Measurements from ENCODE around the gene PACSIN2.

The PACSIN2 gene

DNA sequence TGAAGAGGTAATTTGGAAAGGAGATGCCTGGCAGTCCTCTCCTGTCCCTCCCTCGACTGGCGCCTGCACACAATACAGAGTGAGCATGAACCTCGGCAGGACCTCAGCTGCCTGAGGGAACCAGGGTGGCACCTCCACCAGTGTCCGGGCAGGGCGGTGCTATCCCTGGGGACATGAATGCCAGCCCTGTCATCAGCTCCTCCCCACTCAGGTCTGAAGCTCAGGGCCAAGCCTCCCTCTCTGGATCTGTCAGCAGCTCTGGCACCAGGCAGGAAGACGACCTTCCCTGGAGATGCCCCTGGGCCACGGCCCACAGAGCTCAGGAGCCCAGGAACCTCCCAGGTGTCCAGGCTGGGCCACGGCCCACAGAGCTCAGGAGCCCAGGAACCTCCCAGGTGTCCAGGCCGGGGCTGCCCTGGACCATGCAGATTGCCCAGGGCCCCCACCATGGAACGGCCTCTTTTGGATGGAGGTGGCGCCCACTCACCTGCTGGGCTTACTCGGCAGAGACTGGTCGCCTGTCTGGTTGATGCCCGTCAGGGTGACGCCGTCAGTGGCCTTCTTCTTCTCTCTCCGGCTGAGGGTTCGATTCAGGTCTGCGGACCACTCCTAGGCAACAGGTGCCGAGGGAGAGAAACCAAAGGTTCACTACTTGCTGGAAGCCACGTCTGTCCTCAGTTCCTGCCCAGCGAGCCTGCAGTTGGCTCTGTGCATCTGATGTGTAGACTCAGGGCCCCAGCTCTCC is 136.2 kb downstream of the PACSIN2 start:
- no peak for DNase-seq

GRCh38 chr22:42877597-42878340 is 137.2 kb downstream of the PACSIN2 start:
- DNase-seq, result no peak

GRCh38 chr22:42877158-42877557 is 137.8 kb downstream of the PACSIN2 start:
- no peak for DNase-seq

GRCh38 chr22:42876041-42876440 is 138.9 kb downstream of the PACSIN2 start:
- DNase-seq, result no peak

GRCh38 chr22:42874010-42874409 is 140.9 kb downstream of the PACSIN2 start:
- no peak for DNase-seq

DNA sequence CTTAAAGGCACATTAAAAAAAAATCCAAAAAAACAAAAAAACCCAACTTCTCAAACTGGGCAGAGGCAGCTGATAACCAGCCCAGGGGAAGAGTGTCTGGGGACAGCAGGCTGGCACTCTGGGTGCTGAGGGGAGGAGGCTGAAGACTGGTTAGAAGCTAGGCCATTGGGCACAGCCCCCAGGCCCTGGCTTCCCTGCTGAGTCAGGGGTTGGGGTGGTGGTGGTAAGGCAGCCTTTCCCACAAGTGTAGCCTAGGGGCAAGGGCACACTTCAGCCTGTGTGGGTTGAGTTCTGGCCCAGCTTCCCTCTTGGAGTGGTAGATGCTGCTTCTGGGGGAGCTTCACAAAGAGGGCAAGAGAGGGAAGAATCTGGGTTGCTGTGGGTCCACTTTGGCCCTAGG is 141.6 kb downstream of the PACSIN2 start:
- no peak for DNase-seq

DNA sequence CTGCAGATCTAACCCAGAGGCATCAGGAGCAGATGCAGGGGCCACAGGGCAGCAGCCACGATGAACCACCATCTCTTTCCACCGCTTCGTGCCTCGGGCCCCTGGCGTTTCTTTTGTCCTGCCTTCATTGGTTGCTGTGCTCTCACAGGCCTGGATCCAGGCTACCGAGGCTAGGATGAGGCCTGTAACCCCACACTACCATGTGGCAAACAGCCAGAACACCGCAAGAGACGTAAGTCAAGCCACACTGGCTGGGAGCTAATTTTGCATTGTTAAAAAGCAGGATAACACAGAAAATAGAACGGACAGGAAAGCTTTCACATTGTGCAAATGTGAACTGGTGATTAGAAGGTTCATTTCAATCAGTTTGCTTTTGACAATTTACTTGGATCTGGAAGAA is 142.1 kb downstream of the PACSIN2 start:
- DNase-seq, result no peak

GRCh38 chr22:42871146-42872050 is 143.6 kb downstream of the PACSIN2 start:
- DNase-seq, result no peak

- no peak for DNase-seq
These were observed 145.0 kb downstream of the PACSIN2 start for GRCh38 chr22:42869888-42870480.

GRCh38 chr22:42869463-42869862 is 145.5 kb downstream of the PACSIN2 start:
- no peak for DNase-seq

DNA sequence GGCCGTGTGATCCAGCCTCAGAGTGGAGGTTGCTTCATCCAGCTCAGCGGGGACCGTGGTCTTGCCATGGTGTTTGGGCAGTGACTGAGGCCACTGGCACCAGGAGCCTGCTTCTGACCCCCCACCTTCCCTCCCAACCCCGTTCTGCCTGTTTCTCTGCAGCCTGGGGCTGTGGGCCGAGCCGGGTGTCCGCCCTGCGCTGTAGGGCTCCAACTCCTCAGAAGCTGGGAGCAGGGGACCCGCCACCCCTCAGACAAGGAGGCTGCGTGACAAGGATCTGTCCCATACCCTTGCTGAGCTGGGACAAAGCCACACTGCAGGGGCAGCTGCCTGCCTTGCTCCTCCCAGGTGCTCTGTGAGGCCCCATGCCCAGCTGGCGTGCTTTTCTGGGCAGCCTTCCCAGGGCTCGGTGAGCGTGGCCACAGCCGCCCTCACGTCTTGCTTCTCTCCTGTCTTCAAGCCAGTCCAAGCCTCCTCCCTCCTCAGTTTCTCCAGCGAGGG is 146.1 kb downstream of the PACSIN2 start:
- DNase-seq, result no peak

DNA sequence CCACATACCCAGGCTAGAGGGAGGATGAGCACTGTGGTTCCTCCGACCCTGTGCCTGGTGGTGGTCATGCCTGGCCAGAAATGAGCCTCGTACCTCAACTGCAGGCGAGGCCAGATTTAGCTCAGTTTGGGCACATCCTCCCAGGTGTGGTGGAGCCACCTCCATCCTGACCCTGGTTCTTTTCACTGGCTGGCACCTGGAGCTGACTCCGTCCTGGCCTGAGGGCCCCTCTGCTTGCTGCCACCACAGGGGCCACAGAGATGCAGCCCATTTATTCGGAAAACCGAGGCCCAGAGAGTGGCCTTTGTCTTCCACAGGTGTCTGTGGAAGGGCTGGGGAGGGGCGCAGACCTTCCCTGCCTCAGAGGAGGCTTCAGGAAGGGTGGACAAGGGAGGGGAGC is 148.8 kb downstream of the PACSIN2 start:
- no peak for DNase-seq

DNA sequence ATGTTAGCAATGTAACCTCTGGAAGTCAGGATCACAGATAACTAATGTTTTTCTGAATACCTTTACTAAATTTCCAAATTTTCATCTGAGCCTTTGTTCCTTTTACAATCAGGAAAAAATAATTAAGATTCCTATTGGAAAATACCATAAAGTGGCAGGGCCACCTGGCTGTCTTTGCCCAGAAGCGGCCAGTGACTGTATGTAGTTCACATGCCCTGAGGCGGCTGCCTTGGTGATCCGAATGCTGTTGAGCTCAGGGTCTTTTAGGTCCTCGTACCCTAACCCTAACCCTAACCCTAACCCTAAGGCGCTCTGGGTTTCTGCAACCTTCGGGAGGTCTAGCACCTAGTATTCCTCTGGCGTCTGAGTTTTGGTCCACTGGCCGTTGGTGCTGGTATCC is 149.4 kb downstream of the PACSIN2 start:
- no peak for DNase-seq

DNA sequence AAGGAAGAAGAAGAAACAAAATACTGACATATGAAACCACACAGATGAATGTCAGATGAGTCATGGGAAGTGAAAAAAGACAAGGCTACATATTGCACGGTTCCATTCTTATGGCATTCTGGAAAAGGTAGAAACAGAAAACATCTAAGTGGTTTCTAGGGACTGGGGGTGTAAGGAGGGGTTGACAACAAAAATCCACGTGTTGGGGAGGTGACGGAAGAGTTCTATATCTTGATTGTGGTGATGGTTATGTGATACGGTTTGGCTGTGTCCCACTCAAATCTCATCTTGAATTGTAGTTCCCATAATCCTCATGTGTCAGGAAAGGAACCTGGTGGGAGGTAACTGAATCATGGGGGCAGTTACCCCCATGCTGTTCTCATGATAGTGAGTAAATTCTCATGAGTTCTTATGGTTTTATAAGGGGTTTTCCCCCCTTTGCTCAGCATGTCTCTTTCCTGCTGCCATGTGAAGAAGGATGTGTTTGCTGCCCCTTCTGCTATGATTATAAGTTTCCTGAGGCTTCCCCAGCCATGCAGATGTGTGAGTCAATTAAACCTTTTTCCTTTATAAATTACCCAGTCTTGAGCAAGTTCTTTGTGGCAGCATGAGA is 151.5 kb downstream of the PACSIN2 start:
- DNase-seq, result no peak

DNA sequence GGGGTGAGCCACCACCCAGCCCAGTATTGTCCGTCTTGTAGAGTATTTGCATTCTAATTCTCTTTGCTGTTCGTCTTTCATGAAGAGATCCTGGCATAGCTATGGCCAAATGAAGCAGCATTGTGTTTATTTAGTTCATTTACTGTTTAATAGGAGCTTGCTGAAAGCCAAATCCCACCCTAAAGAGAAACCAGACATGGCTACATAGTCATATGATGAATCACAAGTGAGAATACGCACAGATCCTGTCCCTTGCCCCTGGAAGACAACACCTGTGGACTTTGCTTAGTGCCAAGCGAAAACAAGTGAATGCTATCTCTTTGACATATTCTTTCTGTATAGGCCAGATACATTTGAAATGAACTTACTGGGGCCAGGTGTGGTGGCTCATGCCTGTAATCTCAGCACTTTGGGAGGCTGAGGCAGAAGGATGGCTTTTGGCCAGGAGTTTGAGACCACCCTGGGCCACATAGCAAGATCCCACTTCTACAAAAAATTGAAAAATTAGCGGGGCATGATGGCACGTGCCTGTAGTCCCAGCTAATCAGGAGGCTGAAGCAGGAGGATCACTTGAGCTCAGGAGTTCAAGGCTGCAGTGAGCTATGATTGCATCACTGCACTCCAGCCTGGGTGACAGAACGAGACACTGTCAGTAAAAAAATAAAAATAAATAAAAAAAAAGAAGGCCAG is 152.8 kb downstream of the PACSIN2 start:
- DNase-seq, result no peak

DNA sequence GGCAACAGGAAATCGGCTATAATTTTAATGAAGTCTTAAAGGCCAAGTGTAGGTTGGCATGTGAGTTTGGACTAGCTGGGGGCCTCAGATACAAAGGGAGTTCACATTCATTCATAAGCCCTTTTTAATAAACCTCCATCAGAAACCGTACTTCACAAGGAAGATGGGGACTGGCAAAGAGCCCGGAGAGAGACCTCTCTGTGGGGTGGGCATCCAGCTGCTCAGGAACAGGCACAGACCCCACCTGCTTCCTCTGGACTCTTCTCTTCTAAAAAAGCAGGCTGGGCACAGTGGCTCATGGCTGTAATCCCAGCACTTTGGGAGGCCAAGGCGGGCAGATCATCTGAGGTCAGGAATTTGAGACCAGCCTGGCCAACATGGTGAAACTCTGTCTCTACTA is 154.0 kb downstream of the PACSIN2 start:
- DNase-seq, result no peak

- no peak for DNase-seq
These were observed 157.0 kb downstream of the PACSIN2 start for GRCh38 chr22:42857845-42858481.

- DNase-seq, result peak; percentile 80
These were observed 157.9 kb downstream of the PACSIN2 start, which contains the start of gene ARFGAP3 for GRCh38 chr22:42856865-42857704. Gene ARFGAP3, minus strand, starts transcription at chr22:42857273. Its CDS starts 91 bp downstream, at chr22:42857182.

DNA sequence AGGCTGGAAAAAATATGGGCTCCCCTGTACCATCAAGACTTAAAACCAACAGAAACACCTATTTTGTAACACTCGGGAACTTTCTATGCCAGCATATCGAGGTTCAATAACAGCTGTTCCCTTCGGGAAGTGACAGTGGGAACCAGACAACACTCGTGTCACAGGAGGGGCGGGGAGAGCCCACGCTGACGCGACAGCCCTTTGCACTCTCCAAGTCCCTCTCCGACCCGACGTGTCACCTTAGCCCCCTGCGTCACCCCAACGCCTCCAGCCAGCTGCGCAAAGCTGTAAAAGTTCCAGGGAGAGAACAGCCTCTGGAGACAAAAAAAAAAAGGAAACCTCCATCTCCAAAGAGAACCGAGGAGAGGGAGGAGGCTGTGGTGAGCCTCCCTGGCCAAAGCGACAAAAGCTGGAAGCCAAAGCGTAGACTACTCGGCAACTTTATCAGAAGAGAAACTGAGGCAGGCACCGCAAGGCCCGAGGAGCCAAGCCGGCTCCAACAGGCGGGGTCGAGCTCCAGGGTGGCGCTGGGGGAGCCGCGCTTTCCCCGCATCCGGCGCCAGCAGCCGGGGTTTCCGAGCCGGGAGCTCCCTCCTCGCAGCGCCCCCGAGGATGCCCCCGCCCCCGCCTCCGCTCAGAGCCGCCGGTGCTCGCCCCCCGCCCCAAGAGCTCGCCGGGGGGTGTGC is 158.6 kb downstream of the PACSIN2 start:
- DNase-seq, result no peak

DNA sequence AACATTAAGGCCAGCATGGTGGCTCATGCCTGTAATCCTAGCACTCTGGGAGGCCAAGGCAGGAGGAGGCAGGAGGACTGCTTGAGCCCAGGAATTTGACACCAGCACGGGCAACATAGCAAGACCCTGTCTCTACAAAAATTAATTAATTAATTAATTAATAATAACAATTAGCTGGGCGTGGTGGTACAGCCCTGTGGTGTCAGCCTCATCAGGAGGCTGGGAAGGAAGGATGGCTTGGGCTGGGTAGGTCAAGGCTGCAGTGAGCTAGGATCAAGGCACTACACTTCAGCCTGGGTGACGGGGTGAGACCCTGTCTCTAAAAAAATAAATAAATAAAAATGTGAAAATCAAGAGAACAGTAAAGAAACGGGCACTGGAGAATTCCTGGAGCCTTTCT is 159.2 kb downstream of the PACSIN2 start:
- DNase-seq, result no peak

Measured in NCI-H510A treated with DMSO at 0.1 percent for 48 hours (cell line).